ENCODE results near the gene MMP20.

MMP20 gene

DNA sequence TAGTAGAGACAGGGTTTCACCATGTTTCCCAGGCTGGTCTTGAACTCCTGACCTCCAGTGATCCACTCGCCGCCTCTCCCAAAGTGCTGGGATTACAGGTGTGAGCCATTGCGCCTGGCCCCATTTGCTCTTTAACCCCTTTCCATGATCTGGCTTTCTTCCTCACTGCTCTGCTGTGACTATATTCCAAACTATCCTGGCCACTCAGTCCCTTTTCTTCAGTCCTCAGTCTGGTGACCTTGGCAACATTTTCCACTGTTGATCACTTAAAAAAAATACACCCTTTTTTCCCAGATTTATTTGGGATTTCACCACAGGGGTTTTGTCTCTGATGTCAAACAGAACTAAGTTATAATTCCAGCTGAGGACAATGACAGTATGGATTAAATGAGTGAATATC lies 24.5 kb downstream of the MMP20 start:
- TF ChIP-seq, protein P1, sequence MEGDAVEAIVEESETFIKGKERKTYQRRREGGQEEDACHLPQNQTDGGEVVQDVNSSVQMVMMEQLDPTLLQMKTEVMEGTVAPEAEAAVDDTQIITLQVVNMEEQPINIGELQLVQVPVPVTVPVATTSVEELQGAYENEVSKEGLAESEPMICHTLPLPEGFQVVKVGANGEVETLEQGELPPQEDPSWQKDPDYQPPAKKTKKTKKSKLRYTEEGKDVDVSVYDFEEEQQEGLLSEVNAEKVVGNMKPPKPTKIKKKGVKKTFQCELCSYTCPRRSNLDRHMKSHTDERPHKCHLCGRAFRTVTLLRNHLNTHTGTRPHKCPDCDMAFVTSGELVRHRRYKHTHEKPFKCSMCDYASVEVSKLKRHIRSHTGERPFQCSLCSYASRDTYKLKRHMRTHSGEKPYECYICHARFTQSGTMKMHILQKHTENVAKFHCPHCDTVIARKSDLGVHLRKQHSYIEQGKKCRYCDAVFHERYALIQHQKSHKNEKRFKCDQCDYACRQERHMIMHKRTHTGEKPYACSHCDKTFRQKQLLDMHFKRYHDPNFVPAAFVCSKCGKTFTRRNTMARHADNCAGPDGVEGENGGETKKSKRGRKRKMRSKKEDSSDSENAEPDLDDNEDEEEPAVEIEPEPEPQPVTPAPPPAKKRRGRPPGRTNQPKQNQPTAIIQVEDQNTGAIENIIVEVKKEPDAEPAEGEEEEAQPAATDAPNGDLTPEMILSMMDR (IDR thresholded peaks at IDR 0.05), result no peak

DNA sequence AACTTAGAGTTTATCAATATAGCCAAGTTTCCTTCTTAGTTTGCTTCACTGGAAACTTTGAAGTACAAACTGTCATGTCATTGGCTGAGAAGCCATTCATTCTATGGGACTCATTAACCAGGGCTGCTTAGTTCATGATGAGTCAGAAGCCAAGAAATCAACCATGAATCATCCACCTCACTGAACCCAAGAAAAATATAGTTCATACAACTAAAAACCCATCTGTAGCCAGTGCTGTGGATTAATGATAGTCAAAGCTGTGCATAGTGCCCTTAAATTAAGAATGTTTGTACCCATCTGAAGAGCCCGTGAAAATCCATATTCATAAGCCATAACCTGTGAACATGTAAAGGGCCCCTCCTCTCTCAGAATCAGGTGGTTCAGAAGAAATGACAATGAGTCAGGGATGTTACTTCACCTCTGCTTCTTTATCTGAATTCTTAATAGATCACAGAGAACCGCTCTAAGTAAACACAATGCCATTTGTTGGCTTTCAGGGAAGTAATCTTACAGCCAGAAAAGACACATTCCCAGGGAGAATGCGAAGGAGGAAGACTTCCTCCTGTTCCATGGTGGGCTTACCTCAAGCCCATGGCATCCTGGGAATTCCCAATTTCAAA lies 25.4 kb downstream of the MMP20 start:
- TF ChIP-seq, protein P1 (IDR thresholded peaks at IDR 0.05), result no peak

DNA sequence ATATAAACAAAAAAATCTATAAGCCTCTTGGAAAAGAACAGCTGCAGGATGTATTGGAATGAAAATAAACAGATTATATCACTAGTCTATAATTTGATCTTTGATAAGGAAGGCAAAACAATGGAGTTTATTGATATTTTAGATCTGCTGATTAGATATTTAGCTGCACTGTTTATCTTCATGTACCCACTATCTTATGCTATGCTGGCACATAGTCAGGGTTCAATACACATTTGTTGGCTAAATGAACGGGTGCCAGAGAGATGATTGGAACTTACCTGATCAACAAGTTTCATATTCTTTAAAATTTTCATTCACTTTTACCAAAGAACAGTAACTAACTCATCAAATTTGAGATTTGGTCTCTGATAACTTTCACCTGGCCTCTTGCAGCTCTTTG lies 26.9 kb downstream of the MMP20 start:
- TF ChIP-seq, protein P1 (IDR thresholded peaks at IDR 0.05), result no peak

DNA sequence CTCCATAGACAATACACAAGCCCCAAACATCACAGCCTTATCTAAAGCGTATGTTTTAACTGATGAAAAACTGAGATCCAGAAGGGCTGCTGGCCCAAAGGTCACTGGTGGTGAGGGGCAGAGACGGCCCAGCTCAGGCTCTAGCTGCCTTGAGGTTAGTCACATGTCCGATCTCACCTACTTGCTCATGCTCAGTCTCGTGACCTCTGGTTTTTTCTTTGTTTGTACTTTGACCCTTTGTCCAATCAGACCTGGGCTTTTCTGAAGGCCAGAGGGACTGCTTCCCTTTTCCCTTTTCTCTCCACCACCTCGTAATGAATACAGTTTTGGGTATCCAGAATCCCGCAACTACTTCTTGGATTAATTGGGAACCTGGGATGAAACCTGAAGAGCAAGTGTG lies 28.6 kb downstream of the MMP20 start:
- TF ChIP-seq, protein P1 (IDR thresholded peaks at IDR 0.05), result no peak

DNA sequence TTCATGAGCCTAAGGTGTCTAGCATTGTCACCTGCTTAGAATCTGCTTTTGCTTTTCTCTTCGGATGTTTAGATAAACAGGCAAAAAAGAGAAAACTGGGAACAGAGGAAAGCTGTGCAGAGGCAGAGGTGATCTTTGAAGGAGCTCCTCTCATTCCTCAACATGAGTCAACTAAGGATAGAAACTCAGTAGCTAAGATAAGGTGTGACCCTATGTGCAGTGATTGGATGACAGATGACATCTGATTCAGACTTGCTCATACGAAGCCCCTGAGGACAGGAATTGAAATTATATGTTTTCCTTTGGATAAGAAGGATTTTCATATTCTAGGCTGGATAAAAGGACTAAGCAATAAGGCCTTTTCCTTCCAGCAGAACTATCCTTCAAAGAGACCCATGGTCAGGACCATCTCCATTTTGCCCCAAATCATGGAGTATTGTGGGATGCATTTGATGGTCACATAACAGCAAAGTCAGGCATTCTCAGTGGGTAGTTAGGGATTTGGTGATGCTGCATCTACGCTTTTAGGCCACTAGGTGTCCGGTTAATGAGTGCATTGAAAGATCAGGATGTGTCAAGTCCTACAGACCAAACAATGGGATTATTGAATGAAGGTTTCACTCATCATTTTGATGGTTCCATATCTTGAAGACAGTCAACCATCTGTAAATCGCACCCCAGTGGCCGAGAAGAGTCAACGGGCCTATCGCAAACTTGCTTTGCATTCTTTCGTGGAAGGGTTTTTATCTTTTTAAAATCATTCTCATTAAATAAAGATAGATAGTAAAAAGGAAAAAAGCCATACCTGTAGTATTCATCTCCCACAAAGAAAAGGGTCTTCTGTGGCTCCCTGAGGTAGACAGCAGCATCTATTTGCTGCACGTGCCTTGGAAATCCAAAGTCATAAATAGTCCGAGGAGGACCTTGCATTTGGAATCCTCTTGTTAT lies 32.2 kb downstream of the MMP20 start:
- TF ChIP-seq, protein P1 (IDR thresholded peaks at IDR 0.05), result peak; percentile 67

DNA sequence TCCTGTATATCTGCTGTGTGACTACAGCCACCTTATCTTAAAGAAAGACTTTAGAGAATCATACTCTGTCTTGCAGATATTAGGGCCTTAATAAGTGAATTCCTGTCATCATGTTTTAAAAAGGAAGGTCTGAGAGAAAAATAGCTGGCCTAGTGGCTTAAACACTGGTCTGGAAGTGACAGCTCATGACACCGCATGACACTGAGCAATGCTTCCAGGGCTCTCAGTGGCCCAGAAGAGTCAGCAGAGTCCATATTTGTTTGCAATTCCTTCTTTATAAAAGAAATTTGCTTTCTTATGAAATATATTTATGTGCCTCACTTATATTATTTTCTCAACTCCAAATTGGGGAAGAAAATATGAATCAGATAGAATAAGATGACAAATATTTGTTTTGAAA lies 33.0 kb downstream of the MMP20 start:
- TF ChIP-seq, protein P1 (IDR thresholded peaks at IDR 0.05), result no peak

DNA sequence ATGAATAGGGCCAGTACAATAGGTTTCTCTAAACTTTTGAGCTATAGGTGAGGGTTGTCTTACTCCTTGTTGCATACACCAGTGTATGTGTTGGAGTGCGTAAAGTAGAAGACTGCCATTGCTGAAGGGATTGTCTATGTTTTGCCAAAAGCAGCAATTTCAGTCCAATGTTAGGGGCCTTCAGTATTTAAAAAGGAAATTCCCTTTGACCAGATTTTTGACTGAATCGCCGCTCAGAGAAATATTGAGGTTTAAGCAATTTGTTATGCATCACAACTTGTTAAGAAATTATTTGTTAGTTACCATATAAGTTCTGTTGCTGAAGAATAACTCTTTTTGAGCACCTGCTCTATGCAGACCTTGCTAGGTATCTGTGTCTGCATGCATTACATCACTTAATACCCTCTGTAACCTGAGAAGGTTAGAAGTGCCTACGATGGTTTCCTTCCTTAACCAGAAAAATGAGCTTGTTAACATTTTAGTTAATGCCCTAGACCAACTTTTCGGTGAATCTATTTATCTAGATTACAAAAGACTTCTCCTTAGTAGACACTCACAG lies 33.9 kb downstream of the MMP20 start:
- TF ChIP-seq, protein P1 (IDR thresholded peaks at IDR 0.05), result no peak
